HL-60/S4 treated with retinoic acid at 250 ng/mL for 4 days and 3 days (cell line): ENCODE results near the gene PDE4D.

ENCODE experiments used
- in situ Hi-C: fragments of 300-500 bp; cut with MboI; formaldehyde crosslinking; loops from 2 replicates; pipeline ENCODE4 v1.7.0; 2022; ENCODE audit warnings: low sequenced_read_pairs

Gene PDE4D

DNA sequence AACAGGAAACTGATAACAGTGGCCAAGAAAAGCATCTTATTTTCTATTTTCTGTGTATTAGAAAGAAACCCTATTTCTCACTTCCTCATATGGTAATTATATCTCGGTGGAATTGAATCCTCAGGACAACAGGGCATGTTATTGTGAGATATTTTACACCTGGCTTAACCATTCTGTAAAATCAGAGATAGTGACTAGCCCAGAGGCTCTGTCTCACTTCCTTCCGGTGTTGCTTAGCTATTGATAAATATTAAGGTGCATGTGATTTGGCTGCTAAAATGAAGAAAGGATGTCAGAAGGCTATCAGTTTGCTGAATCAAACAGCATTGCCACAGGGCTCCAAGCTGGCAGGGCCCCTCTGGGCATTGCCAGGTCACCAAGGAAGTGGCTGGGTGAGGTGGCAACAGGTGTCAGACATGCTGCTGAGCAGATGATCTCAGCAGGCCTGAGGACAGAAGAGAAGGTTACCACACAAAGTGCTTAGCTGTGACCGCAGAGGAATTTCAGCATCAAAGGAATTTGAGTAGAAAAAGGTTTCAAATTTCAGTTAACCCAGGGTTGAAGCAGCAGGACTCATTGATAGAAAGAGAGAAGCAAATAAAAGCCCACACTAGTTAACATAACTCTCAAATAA, 330.7 kb downstream of the PDE4D start:
- in situ Hi-C loops, result no loop called here

DNA sequence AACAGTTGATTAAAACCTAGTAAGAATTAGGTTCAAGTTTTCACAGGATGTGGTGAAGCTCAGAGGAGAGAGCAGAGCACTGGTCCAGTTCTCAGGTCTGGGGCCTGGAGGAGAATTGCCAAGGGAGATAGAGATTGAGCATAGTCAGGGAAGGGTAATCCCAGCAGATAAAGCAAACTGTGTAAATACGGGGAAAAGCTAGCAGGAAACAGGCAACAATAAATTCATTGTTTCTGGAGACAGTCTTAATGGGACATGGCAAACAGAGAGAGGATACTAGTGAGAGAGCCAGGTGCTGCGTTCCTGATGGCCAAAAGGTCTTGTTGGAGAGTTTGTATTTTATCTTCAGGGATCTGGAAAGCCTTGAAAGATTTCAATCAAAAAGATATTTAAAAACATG, 333.0 kb downstream of the PDE4D start:
- in situ Hi-C loops, result no loop called here

DNA sequence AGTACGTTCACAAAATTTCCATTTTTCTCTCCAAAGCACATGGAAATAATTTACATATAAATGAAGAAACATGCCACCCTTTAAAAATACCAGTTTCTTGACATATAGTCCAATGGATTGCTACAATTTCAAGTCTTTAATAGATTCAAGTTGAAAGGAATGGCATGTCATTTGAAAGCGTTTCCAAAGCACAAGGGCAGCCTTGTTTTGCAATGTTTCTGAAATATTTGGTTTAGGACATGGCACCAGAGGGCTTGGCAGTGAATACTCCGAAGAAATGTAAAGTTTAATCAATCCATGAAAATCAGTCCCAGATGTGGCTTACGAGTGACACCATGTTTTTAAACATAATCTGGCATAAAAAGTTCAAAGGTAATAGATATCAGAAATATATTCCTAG, 333.7 kb downstream of the PDE4D start:
- in situ Hi-C loops, result no loop called here

DNA sequence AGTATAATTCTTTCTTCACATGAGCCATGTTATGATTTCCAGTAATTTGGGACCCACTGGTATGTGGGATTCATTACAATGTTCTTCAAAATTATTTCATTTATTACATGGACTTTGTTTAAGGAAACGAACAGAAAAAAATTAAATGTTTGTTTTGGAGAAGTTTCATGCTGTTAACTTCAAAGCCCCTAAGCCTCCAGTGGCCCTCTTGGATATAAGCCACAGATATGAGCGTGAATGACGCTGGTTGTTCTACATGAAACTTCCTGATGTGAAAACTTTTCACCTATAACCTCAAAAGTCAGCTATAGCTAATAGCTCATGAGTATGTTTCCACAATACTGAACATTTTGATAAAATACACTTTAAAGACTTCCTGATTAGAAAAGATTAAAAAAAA, 334.2 kb downstream of the PDE4D start:
- in situ Hi-C loops, result no loop called here

DNA sequence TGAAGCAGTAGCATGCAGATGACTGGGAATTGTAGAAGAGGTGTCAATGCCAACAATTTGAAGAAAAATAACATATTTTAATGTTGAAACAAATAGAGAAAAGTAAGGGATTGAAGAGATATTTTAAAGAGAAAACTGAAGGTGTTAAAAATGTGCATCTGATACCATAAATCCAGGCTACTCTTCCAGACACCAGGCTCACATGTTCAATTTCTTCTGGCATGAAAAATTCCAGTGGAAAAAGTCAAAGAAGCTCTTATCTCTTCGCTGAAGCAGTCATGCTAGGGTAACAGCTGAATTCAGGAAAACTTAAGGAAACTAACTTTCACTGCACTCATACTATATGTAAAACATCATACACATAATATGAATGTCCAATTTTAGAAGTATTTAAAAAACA, 335.0 kb downstream of the PDE4D start:
- in situ Hi-C loops, result no loop called here

DNA sequence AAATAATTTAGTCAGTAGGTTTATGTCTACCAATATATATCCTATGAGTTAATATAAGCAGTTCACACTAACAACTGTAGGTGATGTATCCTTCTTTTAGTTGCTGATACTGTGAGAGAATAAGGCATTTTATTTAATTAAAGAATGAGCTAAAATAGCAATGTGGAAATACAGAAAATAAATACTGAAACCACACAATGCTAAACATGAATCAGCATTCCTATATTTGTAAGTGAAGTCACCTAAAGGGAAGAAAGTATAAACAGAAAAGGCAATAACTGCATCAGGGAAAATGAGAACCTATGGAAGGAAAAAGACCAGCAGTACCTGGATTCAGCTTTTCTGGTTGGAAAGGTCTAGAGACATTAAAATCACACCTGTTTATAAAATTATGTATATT, 336.0 kb downstream of the PDE4D start:
- in situ Hi-C loops, result no loop called here

DNA sequence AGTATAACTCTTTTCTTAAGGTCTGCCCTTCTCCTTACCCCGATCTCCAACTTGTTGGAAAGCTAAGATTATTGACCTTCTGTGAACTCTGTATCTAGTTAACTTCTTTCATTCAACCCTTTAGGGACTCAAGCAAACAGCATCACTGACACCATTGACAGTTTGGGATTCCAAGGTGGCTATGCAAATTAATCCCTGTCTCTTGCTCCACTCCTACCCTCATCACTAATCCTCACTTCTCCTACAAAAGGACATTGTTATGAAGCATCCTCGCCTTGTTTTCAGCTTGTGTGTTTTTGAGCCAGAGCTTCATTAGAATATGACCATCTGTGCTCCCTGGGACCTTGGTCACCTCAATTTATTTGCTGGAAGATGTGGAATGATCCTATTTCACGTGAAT, 337.9 kb downstream of the PDE4D start:
- in situ Hi-C loops, result no loop called here

DNA sequence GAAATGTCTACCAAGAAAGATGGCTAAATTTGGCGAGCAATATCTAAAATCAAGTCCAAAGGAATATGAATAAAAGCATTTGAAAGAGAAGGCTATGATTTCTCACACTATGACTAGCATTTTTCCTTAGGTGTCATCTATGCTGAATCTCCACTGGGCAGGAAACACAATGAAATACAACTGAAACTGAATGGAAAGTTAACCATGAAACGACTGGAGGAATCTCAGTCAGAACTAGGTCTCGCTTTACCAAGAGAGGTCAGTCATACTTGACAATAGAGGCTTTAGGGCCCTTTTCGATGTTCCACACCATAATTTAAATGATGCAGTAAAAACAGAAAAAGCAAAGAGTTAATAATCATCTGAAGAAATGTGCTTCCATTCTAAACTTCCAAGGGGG, 339.0 kb downstream of the PDE4D start:
- in situ Hi-C loops, result no loop called here

DNA sequence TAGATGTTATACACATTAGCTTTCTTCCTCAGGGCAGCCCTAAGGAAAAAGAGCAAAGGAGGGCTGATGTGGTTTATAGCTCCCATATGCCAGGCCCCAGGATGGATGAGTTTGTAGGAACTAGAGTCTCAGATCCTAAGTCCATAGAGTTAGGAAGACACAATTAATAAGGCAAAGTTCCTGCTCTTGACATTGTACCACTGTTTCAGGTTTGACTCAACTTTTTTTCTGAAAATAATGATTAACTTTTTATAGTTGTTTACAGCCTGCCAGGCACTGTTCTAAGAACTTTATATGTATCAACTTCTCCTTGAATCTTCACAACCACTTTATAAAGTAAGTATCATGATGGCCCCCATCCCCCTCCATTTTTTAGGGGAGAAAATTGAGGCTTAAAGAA, 339.5 kb downstream of the PDE4D start:
- in situ Hi-C loops, result no loop called here

DNA sequence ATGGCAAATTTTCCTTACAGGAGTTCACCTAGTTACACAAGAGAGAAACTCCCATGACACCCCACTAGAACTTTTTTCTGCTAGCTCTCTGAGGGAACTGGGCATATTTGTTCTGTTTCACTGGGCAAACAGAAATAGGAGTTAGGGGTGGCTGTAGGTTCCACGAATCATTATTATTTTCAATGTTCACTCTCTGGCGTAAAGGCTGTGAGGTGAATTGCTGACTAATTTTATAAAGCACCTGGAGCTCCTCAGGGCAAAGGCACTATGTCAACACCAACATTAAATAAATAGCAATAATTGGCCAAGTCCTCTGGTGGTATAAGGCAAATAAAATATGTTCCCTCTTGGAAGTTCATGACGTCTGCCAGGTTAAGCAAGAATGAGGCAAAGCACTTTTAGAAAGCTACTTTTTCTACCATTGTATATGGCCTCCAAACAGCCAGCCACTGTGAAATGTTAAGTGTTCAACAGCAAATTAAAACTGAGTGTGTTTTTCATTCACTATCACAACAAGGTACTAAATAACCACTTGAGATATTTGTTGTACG, 344.6 kb downstream of the PDE4D start:
- in situ Hi-C loops, result no loop called here

DNA sequence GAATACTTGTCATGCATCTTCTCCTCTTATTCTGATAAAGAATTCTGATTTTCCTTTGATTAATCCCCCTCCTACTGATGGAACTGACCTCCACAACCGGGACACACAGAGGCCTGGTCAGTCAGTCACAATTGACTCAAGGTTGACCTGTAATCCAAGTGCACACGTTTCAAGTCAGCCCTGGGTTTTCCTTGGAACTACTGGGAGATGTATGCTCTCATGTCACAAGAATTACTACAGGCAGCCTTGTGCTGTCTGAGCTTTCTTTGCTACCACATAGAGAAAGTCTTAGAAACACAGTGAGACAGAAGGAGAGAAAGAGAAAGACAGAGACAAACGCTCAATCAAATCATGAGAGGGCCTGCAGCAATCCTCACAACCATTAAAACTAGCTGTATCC, 345.8 kb downstream of the PDE4D start:
- in situ Hi-C loops, result no loop called here

DNA sequence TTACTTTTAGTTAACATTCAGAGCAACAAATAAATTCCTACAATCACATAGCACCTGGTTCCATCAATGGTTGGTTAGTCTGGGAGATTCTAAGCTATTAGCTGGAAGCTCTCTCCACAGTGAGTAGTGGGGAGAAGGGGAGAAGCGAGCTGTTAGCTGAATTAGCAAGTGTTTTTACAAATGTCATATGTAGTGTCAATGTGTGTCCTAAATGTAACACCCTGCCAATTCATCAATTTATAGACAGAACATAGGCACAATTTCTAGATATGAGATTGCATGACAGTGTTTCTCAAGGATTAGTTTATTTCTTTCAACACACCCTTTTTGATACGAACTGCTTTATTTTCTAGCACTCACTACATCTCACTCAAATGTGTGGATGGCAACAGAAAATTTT, 349.0 kb downstream of the PDE4D start:
- in situ Hi-C loops, result no loop called here

DNA sequence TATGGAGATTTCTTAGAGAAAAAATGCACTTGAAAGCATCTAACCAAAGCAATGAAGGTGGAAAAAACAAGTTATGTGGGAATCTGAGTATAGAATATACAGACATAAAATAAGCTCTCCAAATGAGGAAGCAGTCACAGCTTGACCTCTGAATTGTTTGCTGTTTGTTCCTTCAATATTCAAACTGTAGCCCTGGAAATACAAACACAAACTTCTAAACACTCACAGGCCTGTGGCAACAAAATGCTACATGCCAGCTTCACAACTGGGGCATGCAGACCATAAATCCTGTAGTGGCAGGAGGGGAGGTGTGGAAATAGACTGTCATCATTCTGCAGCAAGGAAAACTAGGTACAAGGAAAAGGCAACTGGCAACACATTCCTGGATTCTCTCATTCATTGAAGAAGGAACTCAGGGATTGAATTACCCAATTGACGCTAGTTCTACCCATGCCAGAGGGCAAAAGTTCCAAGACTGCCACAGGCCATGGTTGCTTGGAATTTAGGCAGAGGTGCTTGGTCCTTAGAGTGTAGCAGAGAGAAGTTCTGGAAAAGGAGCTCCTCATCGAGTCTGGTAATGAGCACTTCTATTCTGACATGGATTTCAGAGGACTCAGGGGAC, 349.6 kb downstream of the PDE4D start:
- in situ Hi-C loops, result no loop called here

DNA sequence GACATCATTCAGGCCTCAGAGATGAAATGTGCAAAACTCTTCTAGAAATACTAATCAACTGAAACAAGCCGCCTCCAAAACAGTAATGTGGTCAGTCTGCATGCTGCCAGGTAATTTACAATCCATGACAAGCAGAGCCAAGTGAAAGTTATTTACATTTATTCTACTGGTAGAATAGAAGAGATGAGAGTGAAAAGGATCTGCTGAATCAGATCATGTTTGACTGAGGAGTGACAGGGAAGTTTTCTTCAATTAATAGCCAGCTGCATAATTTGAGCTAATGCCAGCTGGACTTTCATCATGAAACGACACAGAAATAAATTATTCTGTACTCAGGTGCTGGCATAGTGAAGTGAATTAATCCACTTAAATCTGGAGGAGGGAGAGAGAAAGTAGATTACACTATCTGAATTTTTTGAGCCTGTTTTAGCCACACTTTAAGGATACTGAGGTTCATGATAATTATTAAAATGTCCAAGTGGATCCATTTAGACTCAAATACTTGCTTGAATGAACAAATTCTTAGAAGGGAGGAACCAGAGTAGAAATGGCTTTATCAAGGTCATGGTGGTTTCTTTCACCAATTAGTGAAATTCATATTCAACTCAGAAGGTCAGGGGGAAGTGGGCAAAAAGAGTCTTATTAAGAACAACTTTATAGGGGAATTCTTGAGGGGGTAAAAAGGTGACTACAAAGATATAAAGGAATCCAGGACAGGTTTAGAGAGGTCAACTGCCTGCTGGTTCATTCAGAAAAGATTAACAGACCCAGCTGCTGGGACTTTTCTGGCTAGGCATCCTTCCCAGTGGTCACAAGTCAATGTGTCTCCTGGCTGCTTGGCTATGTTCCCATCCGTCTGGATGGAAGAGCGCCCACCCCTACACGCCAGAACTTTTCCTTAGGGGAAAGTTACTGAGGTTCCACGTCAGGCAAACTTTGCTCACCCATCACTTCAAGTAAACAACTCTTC, 350.4 kb downstream of the PDE4D start:
- in situ Hi-C loops, result no loop called here

DNA sequence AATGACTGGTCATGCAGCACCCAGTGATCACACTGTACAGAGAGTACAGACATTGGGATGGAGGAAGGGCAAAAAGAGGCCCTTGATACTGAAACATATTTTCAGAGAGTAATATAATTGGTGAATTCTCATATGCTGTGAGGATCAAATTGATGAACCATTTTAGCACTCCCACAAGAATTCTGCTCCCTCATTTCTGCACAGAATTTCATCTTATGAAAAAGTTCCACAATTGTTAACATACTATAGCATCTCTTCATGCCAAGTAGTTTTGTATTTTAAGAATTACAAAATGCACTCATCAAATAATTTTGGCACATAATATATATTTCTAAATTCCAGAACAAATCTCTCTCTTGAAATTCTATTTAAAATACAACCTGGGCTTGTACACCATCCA, 351.2 kb downstream of the PDE4D start:
- in situ Hi-C loops, result no loop called here

DNA sequence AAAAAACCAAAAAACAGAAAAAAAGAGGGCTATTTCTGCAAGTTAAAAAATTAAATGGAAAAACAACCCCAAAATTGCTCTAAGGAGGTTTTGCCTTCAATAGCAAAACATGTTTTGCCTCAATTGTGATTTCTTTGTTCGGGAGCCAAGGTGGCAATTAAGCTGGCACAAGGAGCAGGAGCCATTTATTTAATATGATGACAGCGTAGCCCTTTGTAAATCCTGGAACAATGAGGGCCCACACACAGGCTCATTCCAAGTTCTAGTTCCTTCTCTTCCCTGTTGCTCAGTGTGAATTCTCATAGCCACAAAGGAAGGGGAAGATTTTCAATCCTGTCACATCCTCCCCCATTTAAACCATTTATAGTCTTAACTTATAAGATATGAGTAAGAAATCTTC, 353.2 kb downstream of the PDE4D start:
- in situ Hi-C loops, result no loop called here

DNA sequence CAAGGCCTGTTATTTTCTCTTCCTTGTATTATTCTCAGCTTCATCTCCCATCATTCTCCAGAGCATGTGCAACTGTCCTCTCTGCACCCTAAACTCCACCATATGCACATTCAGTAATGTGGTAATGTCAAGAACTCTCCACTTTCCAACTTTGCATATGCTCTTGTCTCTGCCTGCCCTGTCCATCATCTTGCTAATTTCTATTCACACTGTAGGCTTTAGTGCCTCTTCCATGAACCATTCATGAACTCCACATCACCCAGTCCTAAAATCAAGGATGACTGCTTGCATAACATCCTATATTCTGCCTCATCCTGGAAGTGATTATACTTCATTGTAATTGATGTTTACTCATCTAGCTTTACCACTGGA, 354.8 kb downstream of the PDE4D start:
- in situ Hi-C loops, result no loop called here

DNA sequence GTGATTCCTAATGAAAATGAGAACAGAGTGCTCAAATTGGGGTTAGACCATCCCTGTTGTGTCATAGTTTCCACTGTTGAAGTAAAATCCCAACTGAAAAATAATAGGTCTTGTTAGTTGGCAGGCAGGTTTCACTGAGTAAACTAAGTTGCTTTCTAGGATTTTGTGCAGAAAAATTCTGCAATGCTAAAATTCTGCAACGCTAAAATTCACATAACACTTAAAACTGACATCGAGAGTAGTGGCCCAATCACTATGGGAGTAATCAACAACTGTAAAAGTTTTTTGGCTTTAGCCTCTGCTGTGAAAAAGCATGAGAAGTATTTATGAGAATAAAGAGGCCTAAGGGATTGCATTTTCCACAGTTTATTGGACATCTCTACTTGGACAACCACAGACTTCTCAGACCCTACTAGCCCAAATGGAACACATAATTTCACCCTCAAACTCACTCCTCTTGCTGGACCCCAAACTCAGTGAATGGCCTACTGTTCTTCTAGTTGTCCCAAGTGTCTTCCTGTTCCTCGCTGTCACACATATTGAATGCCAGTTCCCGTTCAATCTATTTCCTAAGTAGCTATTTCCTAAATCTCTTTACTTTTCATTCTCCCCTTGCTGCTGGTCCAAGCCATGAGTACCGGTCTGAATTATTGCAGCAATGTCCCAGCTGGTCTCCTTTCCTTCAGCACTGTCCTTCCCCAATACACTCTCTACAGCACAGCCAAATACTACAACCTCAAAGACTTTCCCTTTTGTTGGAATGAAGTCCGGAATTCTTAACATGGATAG, 355.4 kb downstream of the PDE4D start:
- in situ Hi-C loops, result no loop called here

DNA sequence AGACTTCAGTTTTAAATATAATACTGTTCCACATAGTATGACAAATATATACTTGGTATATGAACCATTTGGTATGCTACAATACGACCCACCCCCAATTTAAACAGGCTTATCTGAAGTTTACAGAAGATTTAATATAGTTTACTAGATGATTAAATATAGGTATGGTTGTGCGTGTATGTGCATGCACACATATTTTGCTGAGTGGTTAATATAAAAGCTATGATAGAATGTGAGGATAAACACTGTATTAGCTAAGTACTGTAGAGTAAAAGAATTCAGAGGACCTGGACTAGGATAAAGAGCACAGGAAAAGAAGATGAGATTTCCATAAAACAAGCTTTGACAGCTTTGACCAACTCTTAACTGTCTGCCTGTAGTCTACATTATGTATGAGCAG, 356.7 kb downstream of the PDE4D start:
- in situ Hi-C loops, result no loop called here

DNA sequence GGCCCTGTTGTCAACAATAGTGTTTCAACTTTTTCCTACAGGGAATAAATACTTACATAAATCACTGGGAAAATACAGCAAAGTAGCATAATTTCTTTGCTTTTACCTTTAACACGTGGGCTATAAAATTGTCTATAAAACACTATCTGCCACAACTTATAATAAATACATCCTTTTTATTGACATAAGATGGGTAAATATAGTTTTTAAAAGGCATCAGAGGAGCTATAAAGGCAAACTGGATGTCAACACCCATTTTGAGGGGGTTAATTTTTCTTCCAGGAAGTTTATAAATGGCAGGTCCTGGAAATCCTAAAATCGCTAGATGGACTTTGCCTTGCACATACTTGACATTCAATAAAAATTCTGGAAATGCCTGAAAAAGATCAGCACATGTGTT, 358.0 kb downstream of the PDE4D start:
- in situ Hi-C loops, result no loop called here

DNA sequence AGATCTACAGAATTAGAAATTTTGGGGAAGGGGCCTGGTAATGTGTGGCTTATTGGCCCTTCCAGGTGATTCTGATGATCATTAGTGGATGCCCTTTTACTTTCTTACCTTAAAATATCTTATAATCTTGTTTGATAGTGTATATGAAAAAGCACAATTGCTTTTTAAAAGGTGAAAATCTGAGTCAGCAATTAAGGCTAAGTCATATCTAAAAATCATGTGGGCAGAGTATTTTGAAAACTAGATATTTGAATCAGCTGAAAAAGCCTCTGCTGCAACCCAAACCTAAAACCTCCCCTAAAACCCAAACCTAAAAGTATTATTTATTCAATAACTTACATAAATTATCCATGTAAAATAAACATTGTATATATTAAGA, 359.8 kb downstream of the PDE4D start:
- in situ Hi-C loops, result no loop called here
